AG04449 (cell line): Measurements from ENCODE around the gene PSMF1.

Experiments
- CTCF ChIA-PET: fragments of 350-600 bp; formaldehyde crosslinking; extraction: SDS; loops from one replicate; lab custom pipeline; 2021; ENCODE audit warnings: antibody characterized with exemption; lab: Yijun Ruan, JAX
- POLR2A ChIA-PET: fragments of 400-600, 350-600 bp; formaldehyde crosslinking; extraction: SDS; loops from one replicate; lab custom pipeline; 2020; ENCODE audit warnings: antibody characterized with exemption, inconsistent platforms; lab: Yijun Ruan, JAX
- DNase-seq: peaks from one replicate; pipeline ENCODE4 v3.0.0-alpha.2; 2010; ENCODE audit warnings: low read depth, low spot score
- H3K4me3 ChIP-seq: 2 replicates; pipeline ENCODE4 v1.5.1; 2011; ENCODE audit warnings: low read depth, mild to moderate bottlenecking, control low read depth, low read length
- TF ChIP-seq, protein P1 (sequence below): IDR thresholded peaks from one replicate; pipeline ENCODE4 v1.5.1; 2011; ENCODE audit warnings: mild to moderate bottlenecking, moderate library complexity, low read length, control low read depth, inconsistent platforms; ENCODE audit not compliant: insufficient read depth; ENCODE audit errors: missing control alignments

Gene PSMF1

DNA sequence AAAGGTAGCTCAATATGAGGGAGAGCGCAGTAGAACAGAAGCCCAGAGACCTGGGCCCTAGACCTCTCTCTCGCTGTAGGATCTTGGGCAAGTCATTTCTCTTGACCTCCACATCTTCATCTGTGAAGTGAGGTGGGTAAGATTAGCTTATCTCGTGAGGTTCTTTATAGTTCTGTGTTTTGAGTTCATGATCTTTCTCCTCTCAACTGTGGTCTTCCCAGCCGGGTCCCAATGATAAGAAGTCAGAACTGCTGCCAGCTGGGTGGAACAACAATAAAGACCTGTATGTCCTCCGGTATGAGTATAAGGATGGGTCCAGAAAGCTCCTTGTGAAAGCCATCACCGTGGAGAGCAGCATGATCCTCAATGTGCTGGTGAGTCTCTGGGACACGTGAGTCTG lies 6.9 kb downstream of the PSMF1 start:
- CTCF ChIA-PET, result interaction anchor here (1.8 to 2.0 kb wide), 2 partner anchors 17 to 88 kb away, joined by 7 to 9 read pairs; no protein-coding TSS in a partner anchor
- H3K4me3 ChIP-seq, result no peak overlapping the region
- POLR2A ChIA-PET, result no interaction called here
- no peak for DNase-seq
- TF ChIP-seq, protein P1, sequence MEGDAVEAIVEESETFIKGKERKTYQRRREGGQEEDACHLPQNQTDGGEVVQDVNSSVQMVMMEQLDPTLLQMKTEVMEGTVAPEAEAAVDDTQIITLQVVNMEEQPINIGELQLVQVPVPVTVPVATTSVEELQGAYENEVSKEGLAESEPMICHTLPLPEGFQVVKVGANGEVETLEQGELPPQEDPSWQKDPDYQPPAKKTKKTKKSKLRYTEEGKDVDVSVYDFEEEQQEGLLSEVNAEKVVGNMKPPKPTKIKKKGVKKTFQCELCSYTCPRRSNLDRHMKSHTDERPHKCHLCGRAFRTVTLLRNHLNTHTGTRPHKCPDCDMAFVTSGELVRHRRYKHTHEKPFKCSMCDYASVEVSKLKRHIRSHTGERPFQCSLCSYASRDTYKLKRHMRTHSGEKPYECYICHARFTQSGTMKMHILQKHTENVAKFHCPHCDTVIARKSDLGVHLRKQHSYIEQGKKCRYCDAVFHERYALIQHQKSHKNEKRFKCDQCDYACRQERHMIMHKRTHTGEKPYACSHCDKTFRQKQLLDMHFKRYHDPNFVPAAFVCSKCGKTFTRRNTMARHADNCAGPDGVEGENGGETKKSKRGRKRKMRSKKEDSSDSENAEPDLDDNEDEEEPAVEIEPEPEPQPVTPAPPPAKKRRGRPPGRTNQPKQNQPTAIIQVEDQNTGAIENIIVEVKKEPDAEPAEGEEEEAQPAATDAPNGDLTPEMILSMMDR, result no peak

DNA sequence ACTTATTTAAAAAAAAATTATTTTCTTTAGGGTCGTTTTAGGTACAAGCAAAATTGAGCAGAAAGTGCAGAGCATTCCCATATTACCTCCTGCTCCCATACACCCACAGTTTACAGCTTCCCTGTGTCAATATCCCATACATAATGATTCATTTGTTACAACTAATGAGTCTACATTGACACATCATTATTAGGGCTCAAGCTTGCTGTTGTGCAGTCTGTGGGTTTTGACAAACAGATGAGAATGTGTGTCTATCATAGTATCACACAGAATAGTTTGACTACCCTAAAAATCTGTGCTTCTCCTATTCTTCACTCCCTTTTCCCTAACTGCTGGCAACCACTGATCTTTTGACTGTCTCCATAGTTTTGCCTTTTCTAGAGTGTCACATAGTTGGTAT lies 9.4 kb downstream of the PSMF1 start:
- TF ChIP-seq, protein P1, result no peak
- CTCF ChIA-PET, result no interaction called here
- H3K4me3 ChIP-seq, result no peak overlapping the region
- POLR2A ChIA-PET, result no interaction called here
- DNase-seq, result no peak

DNA sequence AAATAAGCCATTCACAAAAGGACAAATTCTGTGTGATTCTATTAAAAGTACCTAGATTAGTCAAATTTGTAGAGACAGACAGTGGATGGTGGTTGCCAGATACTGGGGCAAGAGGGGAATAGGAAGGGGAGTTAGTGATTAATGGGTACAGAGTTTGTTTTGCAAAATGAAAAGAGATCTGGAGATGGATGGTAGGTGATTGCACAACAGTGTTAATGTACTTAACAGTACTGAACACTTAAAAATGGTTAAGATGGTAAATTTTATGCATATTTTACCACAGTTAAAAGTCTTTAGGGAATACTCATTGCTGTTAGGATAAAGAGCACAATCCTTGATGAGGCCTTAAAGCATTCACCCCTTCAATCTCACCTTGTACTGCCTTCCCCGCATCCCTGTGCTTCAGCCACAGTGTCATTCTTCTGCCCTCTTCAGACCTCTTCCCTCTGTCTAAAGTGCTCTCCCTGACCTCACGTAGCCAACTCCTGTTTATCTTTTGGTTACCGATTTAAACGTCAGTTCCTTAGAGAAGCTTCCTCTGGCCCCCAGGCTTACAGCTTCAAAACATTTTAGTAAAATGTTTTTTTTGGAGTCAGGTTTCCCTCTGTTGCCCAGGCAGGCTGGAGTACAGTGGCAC lies 11.8 kb downstream of the PSMF1 start:
- CTCF ChIA-PET, result no interaction called here
- TF ChIP-seq, protein P1, result no peak
- no peak overlapping the region for H3K4me3 ChIP-seq
- POLR2A ChIA-PET, result no interaction called here
- DNase-seq, result no peak

DNA sequence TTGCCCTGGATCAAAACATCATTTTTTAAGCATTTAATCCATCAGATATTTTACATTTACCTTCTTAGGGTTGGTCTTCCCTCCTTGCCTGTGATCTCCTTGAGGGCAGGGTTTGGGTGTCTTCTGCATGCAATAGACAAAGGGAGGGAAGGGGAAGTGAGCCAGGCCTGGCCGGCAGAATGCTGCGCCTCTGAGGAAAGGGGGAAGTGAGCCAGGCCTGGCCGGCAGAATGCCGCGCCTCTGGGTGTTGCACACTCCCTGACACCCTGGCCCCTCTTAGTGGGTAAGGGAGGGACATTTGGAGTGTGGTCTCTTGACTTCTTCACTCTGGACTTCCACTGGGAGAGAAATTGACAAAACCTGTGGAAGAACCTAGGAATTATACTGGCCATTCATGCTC lies 12.4 kb downstream of the PSMF1 start:
- no peak for DNase-seq
- TF ChIP-seq, protein P1, result no peak
- no peak overlapping the region for H3K4me3 ChIP-seq
- ChIA-PET POLR2A (no interaction called here), CTCF (no interaction called here)

DNA sequence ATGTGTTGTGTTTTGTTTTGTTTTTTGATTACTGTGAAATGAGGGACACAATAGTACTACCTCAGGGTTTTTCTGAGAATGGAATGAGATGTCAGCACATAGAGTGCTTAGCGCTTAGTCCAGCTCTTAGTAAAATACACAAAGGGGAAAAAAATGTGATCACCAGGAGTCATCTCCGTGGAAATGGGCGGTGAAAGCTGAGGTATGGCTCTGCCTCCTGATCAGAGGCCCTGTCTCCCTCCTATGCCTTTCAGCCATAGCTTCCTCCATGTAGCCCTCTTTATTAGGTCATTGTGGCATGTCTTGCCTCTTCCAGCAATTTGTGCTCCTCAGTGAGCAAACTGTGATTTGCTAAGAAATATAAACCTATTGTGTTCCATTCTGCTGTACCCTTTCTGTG lies 13.0 kb downstream of the PSMF1 start:
- CTCF ChIA-PET, result no interaction called here
- TF ChIP-seq, protein P1, result no peak
- POLR2A ChIA-PET, result no interaction called here
- H3K4me3 ChIP-seq, result no peak overlapping the region
- DNase-seq, result no peak

DNA sequence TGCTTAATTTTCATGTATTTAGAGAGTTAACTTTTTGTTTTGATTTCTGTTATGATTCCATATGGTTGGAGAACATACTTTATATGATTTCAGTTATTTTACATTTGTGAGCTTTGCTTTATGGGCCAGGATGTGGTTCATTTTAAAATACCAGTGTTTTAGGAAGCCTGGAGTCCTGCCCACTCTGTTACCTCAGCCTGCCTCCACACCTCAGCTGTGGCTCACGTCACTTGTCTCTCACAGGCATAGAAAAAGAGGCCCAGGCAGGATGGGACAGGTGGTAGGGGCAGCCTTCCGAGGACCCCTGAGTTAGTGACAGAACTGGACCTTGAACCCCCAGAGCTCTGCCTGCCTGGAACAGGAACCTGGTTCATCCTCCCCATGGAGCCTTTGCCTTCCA lies 16.0 kb downstream of the PSMF1 start:
- no peak for DNase-seq
- TF ChIP-seq, protein P1, result no peak
- CTCF ChIA-PET, result interaction anchor here (2.9 kb wide), 1 partner anchor 26 kb away, joined by 7 read pairs; no protein-coding TSS in a partner anchor
- POLR2A ChIA-PET, result no interaction called here
- no peak overlapping the region for H3K4me3 ChIP-seq
